ENCODE results near the gene ASCL5.

Gene ASCL5

GRCh38 chr1:201128476-201128875 lies 1.5 kb upstream of the ASCL5 start:
- Histone ChIP-seq H3K9ac (ENCODE audit: low read length) (no peak overlapping the region), H3K27me3 (ENCODE audit: control insufficient read depth, insufficient read depth, low read length) (peaks cover 8% of the 10 kb centered on the region; the same call in 1 of the 2 replicates), H3K36me3 (ENCODE audit: control insufficient read depth, insufficient read depth, low read length) (peaks cover 7% of the 10 kb centered on the region; the same call in 1 of the 2 replicates), H3K4me1 (ENCODE audit: control insufficient read depth, insufficient read depth, low read length) (peaks cover 14% of the 10 kb centered on the region), H3K9me3 (ENCODE audit: control insufficient read depth, insufficient read depth, low read depth, low read length) (no peaks in the 10 kb centered on the region; the same call in 1 of the 2 replicates), H3K4me3 (ENCODE audit: low read depth, low read length) (no peak overlapping the region), H3K27ac (ENCODE audit: low read depth, low read length) (no peak overlapping the region)

GRCh38 chr1:201127755-201128455 lies 921 bp upstream of the ASCL5 start:
- no peak overlapping the region for H3K4me3 ChIP-seq (ENCODE audit: low read depth, low read length)
- no peak overlapping the region for H3K9ac ChIP-seq (ENCODE audit: low read length)
- no peaks in the 10 kb centered on the region; the same call in 1 of the 2 replicates for H3K9me3 ChIP-seq (ENCODE audit: control insufficient read depth, insufficient read depth, low read depth, low read length)
- H3K27ac ChIP-seq (ENCODE audit: low read depth, low read length): no peak overlapping the region
- peaks cover 9% of the 10 kb centered on the region; the same call in 1 of the 2 replicates for H3K27me3 ChIP-seq (ENCODE audit: control insufficient read depth, insufficient read depth, low read length)
- peaks cover 14% of the 10 kb centered on the region for H3K4me1 ChIP-seq (ENCODE audit: control insufficient read depth, insufficient read depth, low read length)
- H3K36me3 ChIP-seq (ENCODE audit: control insufficient read depth, insufficient read depth, low read length): peaks cover 3% of the 10 kb centered on the region; the same call in 1 of the 2 replicates

GRCh38 chr1:201126463-201126831 lies 537 bp downstream of the ASCL5 start:
- Histone ChIP-seq H3K27ac (ENCODE audit: low read depth, low read length) (no peak overlapping the region), H3K4me1 (ENCODE audit: control insufficient read depth, insufficient read depth, low read length) (peaks cover 14% of the 10 kb centered on the region), H3K9me3 (ENCODE audit: control insufficient read depth, insufficient read depth, low read depth, low read length) (no peaks in the 10 kb centered on the region; the same call in 1 of the 2 replicates), H3K9ac (ENCODE audit: low read length) (no peak overlapping the region), H3K4me3 (ENCODE audit: low read depth, low read length) (peak overlapping the region; percentile 38), H3K36me3 (ENCODE audit: control insufficient read depth, insufficient read depth, low read length) (no peaks in the 10 kb centered on the region), H3K27me3 (ENCODE audit: control insufficient read depth, insufficient read depth, low read length) (peaks cover 11% of the 10 kb centered on the region; the same call in 1 of the 2 replicates)

GRCh38 chr1:201125800-201126199 lies 1.2 kb downstream of the ASCL5 start:
- no peak overlapping the region for H3K4me3 ChIP-seq (ENCODE audit: low read depth, low read length)
- peaks cover 14% of the 10 kb centered on the region for H3K4me1 ChIP-seq (ENCODE audit: control insufficient read depth, insufficient read depth, low read length)
- no peak overlapping the region for H3K9ac ChIP-seq (ENCODE audit: low read length)
- no peaks in the 10 kb centered on the region for H3K36me3 ChIP-seq (ENCODE audit: control insufficient read depth, insufficient read depth, low read length)
- peaks cover 11% of the 10 kb centered on the region; the same call in 1 of the 2 replicates for H3K27me3 ChIP-seq (ENCODE audit: control insufficient read depth, insufficient read depth, low read length)
- no peak overlapping the region for H3K27ac ChIP-seq (ENCODE audit: low read depth, low read length)
- H3K9me3 ChIP-seq (ENCODE audit: control insufficient read depth, insufficient read depth, low read depth, low read length): no peaks in the 10 kb centered on the region; the same call in 1 of the 2 replicates

- H3K27me3 ChIP-seq (ENCODE audit: control insufficient read depth, insufficient read depth, low read length): peaks cover 11% of the 10 kb centered on the region; the same call in 1 of the 2 replicates
- H3K4me1 ChIP-seq (ENCODE audit: control insufficient read depth, insufficient read depth, low read length): peaks cover 14% of the 10 kb centered on the region
- H3K9ac ChIP-seq (ENCODE audit: low read length): no peak overlapping the region
These were observed 2.0 kb downstream of the ASCL5 start for GRCh38 chr1:201125019-201125418.

GRCh38 chr1:201123866-201124265 lies 3.1 kb downstream of the ASCL5 start:
- Histone ChIP-seq H3K9me3 (ENCODE audit: control insufficient read depth, insufficient read depth, low read depth, low read length) (no peaks in the 10 kb centered on the region), H3K36me3 (ENCODE audit: control insufficient read depth, insufficient read depth, low read length) (no peaks in the 10 kb centered on the region), H3K9ac (ENCODE audit: low read length) (no peak overlapping the region), H3K4me3 (ENCODE audit: low read depth, low read length) (no peak overlapping the region), H3K4me1 (ENCODE audit: control insufficient read depth, insufficient read depth, low read length) (peaks cover 17% of the 10 kb centered on the region), H3K27ac (ENCODE audit: low read depth, low read length) (no peak overlapping the region), H3K27me3 (ENCODE audit: control insufficient read depth, insufficient read depth, low read length) (peaks cover 11% of the 10 kb centered on the region; the same call in 1 of the 2 replicates)

More at GRCh38 chr1:201125019-201125418, 2.0 kb downstream of the ASCL5 start:
- Histone ChIP-seq H3K4me3 (ENCODE audit: low read depth, low read length) (no peak overlapping the region), H3K27ac (ENCODE audit: low read depth, low read length) (no peak overlapping the region), H3K9me3 (ENCODE audit: control insufficient read depth, insufficient read depth, low read depth, low read length) (no peaks in the 10 kb centered on the region), H3K36me3 (ENCODE audit: control insufficient read depth, insufficient read depth, low read length) (no peaks in the 10 kb centered on the region)

- no peaks in the 10 kb centered on the region for H3K9me3 ChIP-seq (ENCODE audit: control insufficient read depth, insufficient read depth, low read depth, low read length)
- no peak overlapping the region for H3K4me3 ChIP-seq (ENCODE audit: low read depth, low read length)
- H3K27ac ChIP-seq (ENCODE audit: low read depth, low read length): no peak overlapping the region
- no peak overlapping the region for H3K9ac ChIP-seq (ENCODE audit: low read length)
- H3K36me3 ChIP-seq (ENCODE audit: control insufficient read depth, insufficient read depth, low read length): no peaks in the 10 kb centered on the region
- peaks cover 10% of the 10 kb centered on the region for H3K4me1 ChIP-seq (ENCODE audit: control insufficient read depth, insufficient read depth, low read length)
- H3K27me3 ChIP-seq (ENCODE audit: control insufficient read depth, insufficient read depth, low read length): peaks cover 14% of the 10 kb centered on the region
These were observed 4.5 kb downstream of the ASCL5 start for GRCh38 chr1:201122321-201122957.

GRCh38 chr1:201119206-201120197 lies 7.5 kb downstream of the ASCL5 start:
- no peaks in the 10 kb centered on the region for H3K9me3 ChIP-seq (ENCODE audit: control insufficient read depth, insufficient read depth, low read depth, low read length)
- no peak overlapping the region for H3K4me3 ChIP-seq (ENCODE audit: low read depth, low read length)
- H3K4me1 ChIP-seq (ENCODE audit: control insufficient read depth, insufficient read depth, low read length): 0 out of 2 replicates have a peak, but pooled peaks cover 2% of the 10 kb centered on the region
- no peak overlapping the region for H3K27ac ChIP-seq (ENCODE audit: low read depth, low read length)
- H3K36me3 ChIP-seq (ENCODE audit: control insufficient read depth, insufficient read depth, low read length): no peaks in the 10 kb centered on the region
- H3K27me3 ChIP-seq (ENCODE audit: control insufficient read depth, insufficient read depth, low read length): peaks cover 39% of the 10 kb centered on the region
- no peak overlapping the region for H3K9ac ChIP-seq (ENCODE audit: low read length)

GRCh38 chr1:201116091-201116490 lies 10.9 kb downstream of the ASCL5 start:
- Histone ChIP-seq H3K27me3 (ENCODE audit: control insufficient read depth, insufficient read depth, low read length) (peaks cover 49% of the 10 kb centered on the region), H3K9me3 (ENCODE audit: control insufficient read depth, insufficient read depth, low read depth, low read length) (no peaks in the 10 kb centered on the region)

GRCh38 chr1:201115390-201115937 lies 11.5 kb downstream of the ASCL5 start:
- Histone ChIP-seq H3K9me3 (ENCODE audit: control insufficient read depth, insufficient read depth, low read depth, low read length) (no peaks in the 10 kb centered on the region), H3K36me3 (ENCODE audit: control insufficient read depth, insufficient read depth, low read length) (no peaks in the 10 kb centered on the region), H3K9ac (ENCODE audit: low read length) (no peak overlapping the region), H3K4me3 (ENCODE audit: low read depth, low read length) (no peak overlapping the region), H3K4me1 (ENCODE audit: control insufficient read depth, insufficient read depth, low read length) (peaks cover 6% of the 10 kb centered on the region; the same call in 1 of the 2 replicates), H3K27me3 (ENCODE audit: control insufficient read depth, insufficient read depth, low read length) (peaks cover 49% of the 10 kb centered on the region), H3K27ac (ENCODE audit: low read depth, low read length) (no peak overlapping the region)

More at GRCh38 chr1:201116091-201116490, 10.9 kb downstream of the ASCL5 start:
- Histone ChIP-seq H3K4me3 (ENCODE audit: low read depth, low read length) (no peak overlapping the region), H3K4me1 (ENCODE audit: control insufficient read depth, insufficient read depth, low read length) (peaks cover 6% of the 10 kb centered on the region; the same call in 1 of the 2 replicates), H3K36me3 (ENCODE audit: control insufficient read depth, insufficient read depth, low read length) (no peaks in the 10 kb centered on the region), H3K9ac (ENCODE audit: low read length) (no peak overlapping the region), H3K27ac (ENCODE audit: low read depth, low read length) (no peak overlapping the region)
